ENCODE results near the gene KRTAP10-3.
"Not testable (repeated sequence)": the region's sequence is repeated elsewhere in the genome, so short reads cannot be mapped to it uniquely, and the experiment has no call there.

Gene KRTAP10-3

GRCh38 chr21:44558695-44559094, at the start of gene KRTAP10-3:
KRTAP10-3 (minus strand) TSS chr21:44558795; CDS start chr21:44558715, 80 bp downstream.
- no peak for DNase-seq

- DNase-seq: no peak
Observed at GRCh38 chr21:44606495-44606894, 47.9 kb upstream of the KRTAP10-3 start.

- DNase-seq: no peak
Observed at GRCh38 chr21:44603911-44604310, 45.3 kb upstream of the KRTAP10-3 start.

- DNase-seq: no peak
Observed at GRCh38 chr21:44603109-44603875, 44.7 kb upstream of the KRTAP10-3 start.

- DNase-seq: no peak
Observed at GRCh38 chr21:44602463-44602850, 43.9 kb upstream of the KRTAP10-3 start.

- DNase-seq: no peak
Observed at GRCh38 chr21:44601596-44602462, 43.2 kb upstream of the KRTAP10-3 start.

- DNase-seq: not testable (repeated sequence)
Observed at GRCh38 chr21:44601091-44601490, 42.5 kb upstream of the KRTAP10-3 start.

- DNase-seq: not testable (repeated sequence)
Observed at GRCh38 chr21:44600118-44600978, 41.8 kb upstream of the KRTAP10-3 start, which contains the start of gene KRTAP10-7. KRTAP10-7 (plus strand) TSS chr21:44600597; CDS start chr21:44600622, 25 bp downstream.

GRCh38 chr21:44599264-44600029, 40.9 kb upstream of the KRTAP10-3 start:
- DNase-seq: no peak

- DNase-seq: no peak
Observed at GRCh38 chr21:44598061-44598460, 39.5 kb upstream of the KRTAP10-3 start.

GRCh38 chr21:44596068-44596725, 37.6 kb upstream of the KRTAP10-3 start:
- DNase-seq: no peak

GRCh38 chr21:44595524-44595923, 36.9 kb upstream of the KRTAP10-3 start:
- DNase-seq: no peak

GRCh38 chr21:44594406-44594916, 35.9 kb upstream of the KRTAP10-3 start:
- DNase-seq: no peak

GRCh38 chr21:44593598-44594405, 35.2 kb upstream of the KRTAP10-3 start:
- no peak for DNase-seq

- DNase-seq: no peak
Observed at GRCh38 chr21:44592446-44593311, 34.1 kb upstream of the KRTAP10-3 start, which contains the start of gene KRTAP10-6. KRTAP10-6 (minus strand) TSS chr21:44592505; CDS start chr21:44592484, 21 bp downstream.

- not testable (repeated sequence) for DNase-seq
Observed at GRCh38 chr21:44591801-44592130, 33.2 kb upstream of the KRTAP10-3 start.

- DNase-seq: not testable (repeated sequence)
Observed at GRCh38 chr21:44590897-44591800, 32.6 kb upstream of the KRTAP10-3 start.

GRCh38 chr21:44590311-44590721, 31.7 kb upstream of the KRTAP10-3 start:
- no peak for DNase-seq

Data from activated CD4-positive, alpha-beta T cell treated with anti-CD3 and anti-CD28 coated beads, Interleukin-10, Interleukin-2, amounts not matched to agents 100 ng/mL and 50 ng/mL, durations not matched to agents 16 hours and 8 hours (primary cell).